Testis (tissue), 3 donors: ENCODE measurements around the gene CHD5. TPM values are rescaled to one million over a fixed set of nuclear protein-coding genes. Genes with fewer than 3 reads are reported as not detected.

Experiments
- DNase-seq: peaks from one replicate; pipeline ENCODE4 v3.0.0-alpha.2; 2019
- H3K27ac ChIP-seq, 2 donors: fragments of 200-600 bp; sonication (generic); one replicate each; pipeline ENCODE4 v1.5.1; 2019
- H3K27me3 ChIP-seq: fragments of 200-600 bp; sonication (generic); one replicate; pipeline ENCODE4 v1.5.1; 2019
- H3K36me3 ChIP-seq: fragments of 200-600 bp; sonication (generic); one replicate; pipeline ENCODE4 v1.5.1; 2017; ENCODE audit warnings: low read depth; ENCODE audit errors: missing control alignments
- H3K4me1 ChIP-seq: fragments of 200-600 bp; sonication (generic); one replicate; pipeline ENCODE4 v1.5.1; 2019
- H3K4me3 ChIP-seq, 2 donors: fragments of 200-600 bp; sonication (generic); one replicate each; pipeline ENCODE4 v1.5.1; 2017 to 2019
- H3K9me3 ChIP-seq: fragments of 200-600 bp; sonication (generic); one replicate; pipeline ENCODE4 v1.5.1; 2017
- CTCF ChIP-seq, 3 experiments: fragments of 450-650 bp in 2 of 3; fragments of 200-600 bp in 1 of 3; sonication (generic) in 1 of 3; IDR thresholded peaks; one replicate each; pipeline ENCODE4 v1.5.1; 2016 to 2019; ENCODE audit warnings: antibody characterized with exemption in 3 of 3, mild to moderate bottlenecking in 2 of 3, moderate library complexity in 1 of 3
- POLR2A ChIP-seq: fragments of 450-650 bp; IDR thresholded peaks from one replicate; pipeline ENCODE4 v1.6.1; 2017; ENCODE audit warnings: antibody characterized with exemption, mild to moderate bottlenecking, moderate library complexity
- WGBS, 2 donors: methylation state at CpG; one replicate each; pipeline ENCODE4 v1.1.5; 2018; 5-methylcytosine and 5-hydroxymethylcytosine counted together
- intact Hi-C: fragments of 100-400 bp; cut with DNase I; formaldehyde crosslinking; loops from one replicate; pipeline ENCODE4 v1.15.1; 2023; ENCODE audit warnings: low total_unique reads
- polyA plus RNA-seq: library from polyadenylated mRNA; stranded (reverse); fragments of 350-450 nt; fragmentation: Illumina TruSeq; extraction: RNeasy Lipid Tissue Mini Kit (QIAGEN cat#74804); gene quantifications from one replicate; pipeline ENCODE4 v1.2.3, GENCODE V29; 2014; ENCODE audit warnings: low read depth, low replicate concordance; ENCODE audit not compliant: insufficient read depth
- total RNA-seq, 2 donors: library from RNA; depleted of rRNA; stranded (reverse); fragments of >200 nt; gene quantifications; one replicate each; pipeline ENCODE4 v1.2.3, GENCODE V29; 2016

The CHD5 gene
- total and polyA plus RNA-seq, 3 donors from 2014 or later = 42.1 to 67.5 (median 63.1) TPM

- no peaks in the 10 kb centered on the region for H3K27me3 ChIP-seq
- intact Hi-C loops = no loop called here
- 70 to 86% methylated on average over 9 to 11 of the region's 11 CpGs for WGBS, 2 donors
- TF ChIP-seq POLR2A = no peak
- TF ChIP-seq CTCF (IDR thresholded peaks at IDR 0.05) = no peak
- no peak overlapping the region for H3K4me3 ChIP-seq
- no peaks in the 10 kb centered on the region for H3K4me1 ChIP-seq
- no peak overlapping the region for H3K27ac ChIP-seq
- H3K9me3 ChIP-seq = no peaks in the 10 kb centered on the region
- H3K36me3 ChIP-seq = no peaks in the 10 kb centered on the region
- DNase-seq = no peak
Observed at GRCh38 chr1:6150006-6150938, 29.8 kb downstream of the CHD5 start.

- no peak for DNase-seq
- Histone ChIP-seq H3K4me1 (no peaks in the 10 kb centered on the region), H3K27ac (no peak overlapping the region), H3K9me3 (no peaks in the 10 kb centered on the region), H3K36me3 (no peaks in the 10 kb centered on the region), H3K27me3 (no peaks in the 10 kb centered on the region), H3K4me3 (no peak overlapping the region)
- no peak for TF ChIP-seq POLR2A
- intact Hi-C loops = no loop called here
- WGBS, 2 donors = 88 to 94% methylated on average over 1 of the region's 1 CpG
Observed at GRCh38 chr1:6149597-6149996, 30.5 kb downstream of the CHD5 start.

DNA sequence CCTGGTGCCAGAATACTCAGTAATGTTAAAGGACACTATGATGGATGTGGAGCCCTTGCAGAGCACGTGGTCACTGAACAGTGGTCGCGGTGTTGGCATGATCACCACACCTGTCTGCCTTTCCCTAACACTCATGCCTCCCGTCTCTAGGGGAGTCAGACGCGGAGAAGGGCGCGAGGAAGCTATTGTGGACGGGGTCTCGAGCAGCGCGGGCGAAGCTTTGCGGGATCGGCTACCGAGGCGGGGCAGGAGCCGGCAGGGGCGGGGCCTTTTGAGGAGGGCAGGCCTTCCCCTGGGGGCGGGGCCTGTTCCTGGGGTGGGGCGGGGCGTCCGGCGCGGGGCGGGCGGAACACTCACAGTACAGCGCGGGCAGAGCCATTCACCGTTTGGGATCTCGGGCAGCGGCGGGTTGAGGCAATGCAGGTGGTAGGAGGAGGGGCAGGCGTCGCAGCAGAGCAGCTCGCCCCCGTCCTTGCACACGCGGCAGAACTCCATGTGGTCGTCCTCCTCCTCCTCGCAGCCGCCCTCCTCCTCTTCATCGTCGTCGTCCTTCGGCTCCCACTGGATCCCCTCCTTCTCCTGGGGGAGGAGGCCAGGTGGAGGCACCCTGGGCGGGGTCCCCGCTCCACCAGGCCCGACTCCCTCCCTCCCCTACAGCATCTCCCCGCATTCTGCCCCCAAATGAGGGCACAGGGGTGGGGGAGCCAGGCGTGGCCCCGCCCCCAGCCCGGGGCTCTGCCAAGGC, 31.5 kb downstream of the CHD5 start:
- Histone ChIP-seq H3K4me3 (peak overlapping the region; percentile 0 to 9), H3K9me3 (no peaks in the 10 kb centered on the region), H3K36me3 (no peaks in the 10 kb centered on the region), H3K27ac (no peak overlapping the region), H3K4me1 (no peaks in the 10 kb centered on the region), H3K27me3 (no peaks in the 10 kb centered on the region)
- intact Hi-C loops = no loop called here
- peak; percentile 58 for DNase-seq
- 3 to 5% methylated on average over 32 to 46 of the region's 53 CpGs for WGBS, 2 donors
- TF ChIP-seq POLR2A (no peak), CTCF (IDR thresholded peaks at IDR 0.05) (no peak)

DNA sequence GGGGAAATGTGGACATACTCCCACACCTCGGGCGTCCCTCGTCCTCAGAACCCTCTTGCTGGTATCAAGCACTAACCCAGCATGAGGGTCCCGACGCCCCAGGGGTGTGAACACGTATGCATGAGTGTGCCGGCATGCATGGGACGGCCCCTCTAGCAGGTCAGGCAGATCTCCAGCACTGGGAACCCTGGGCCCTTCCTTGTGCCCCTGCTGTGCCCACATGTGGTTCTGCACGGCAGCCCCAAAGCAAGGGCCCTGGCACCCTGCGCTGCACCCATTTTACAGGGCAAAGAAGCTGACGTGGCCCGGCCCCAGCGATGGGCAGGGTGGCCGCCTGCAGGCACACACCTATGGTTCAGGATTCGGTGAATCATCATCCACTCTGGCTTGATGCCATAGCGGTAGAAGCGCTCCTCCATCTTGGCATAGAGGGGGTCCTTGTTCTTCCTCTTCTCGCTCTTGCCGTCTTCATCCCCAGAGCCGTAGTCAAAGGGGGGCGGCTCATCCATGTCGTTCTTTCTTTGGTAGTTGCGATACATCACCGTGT, 34.2 kb downstream of the CHD5 start:
- Histone ChIP-seq H3K36me3 (no peaks in the 10 kb centered on the region), H3K4me3 (no peak overlapping the region), H3K27me3 (no peaks in the 10 kb centered on the region), H3K27ac (no peak overlapping the region), H3K9me3 (no peaks in the 10 kb centered on the region), H3K4me1 (no peaks in the 10 kb centered on the region)
- intact Hi-C loops = no loop called here
- WGBS, 2 donors = 92 to 93% methylated on average over 16 to 24 of the region's 24 CpGs
- TF ChIP-seq POLR2A = no peak
- no peak for TF ChIP-seq CTCF (IDR thresholded peaks at IDR 0.05)
- DNase-seq = no peak

GRCh38 chr1:6145396-6145750, 34.7 kb downstream of the CHD5 start:
- H3K36me3 ChIP-seq = no peaks in the 10 kb centered on the region
- intact Hi-C loops = no loop called here
- 67 to 72% methylated on average over 2 of the region's 2 CpGs for WGBS, 2 donors

More at GRCh38 chr1:6145396-6145750, 34.7 kb downstream of the CHD5 start:
- Histone ChIP-seq H3K27me3 (no peaks in the 10 kb centered on the region), H3K9me3 (no peaks in the 10 kb centered on the region), H3K4me1 (no peaks in the 10 kb centered on the region), H3K27ac (no peak overlapping the region), H3K4me3 (no peak overlapping the region)
- DNase-seq = no peak
- TF ChIP-seq POLR2A = no peak
